Adipose tissue (tissue), 3 donors: Measurements from ENCODE around the gene DOCK11. TPM values are rescaled to one million over a fixed set of nuclear protein-coding genes. Genes with fewer than 3 reads are reported as not detected.
"Not testable (repeated sequence)": the region's sequence is repeated elsewhere in the genome, so short reads cannot be mapped to it uniquely, and the experiment has no call there.

ENCODE experiments used
- H3K27ac ChIP-seq: one replicate; pipeline ENCODE4 v1.5.1; 2013; ENCODE audit warnings: low read depth, low read length
- WGBS, 3 donors: extraction: QIAGEN DNeasy Blood & Tissue Kit; methylation state at CpG; one replicate each; pipeline ENCODE4 v1.1.7; 2013; 5-methylcytosine and 5-hydroxymethylcytosine counted together
- polyA plus RNA-seq, 3 donors: library from polyadenylated mRNA; stranded (reverse); fragments of 200-250 nt; gene quantifications; one replicate each; pipeline ENCODE4 v1.2.3, GENCODE V29; 2013
- donor health status: healthy with polysubstance abuse.
- donor health status: Bipolar disorder and iron deficiency.
- donor health status: healthy.

The DOCK11 gene
- polyA plus RNA-seq, 3 donors, result 5.8 to 35.8 (median 35.2) TPM

DNA sequence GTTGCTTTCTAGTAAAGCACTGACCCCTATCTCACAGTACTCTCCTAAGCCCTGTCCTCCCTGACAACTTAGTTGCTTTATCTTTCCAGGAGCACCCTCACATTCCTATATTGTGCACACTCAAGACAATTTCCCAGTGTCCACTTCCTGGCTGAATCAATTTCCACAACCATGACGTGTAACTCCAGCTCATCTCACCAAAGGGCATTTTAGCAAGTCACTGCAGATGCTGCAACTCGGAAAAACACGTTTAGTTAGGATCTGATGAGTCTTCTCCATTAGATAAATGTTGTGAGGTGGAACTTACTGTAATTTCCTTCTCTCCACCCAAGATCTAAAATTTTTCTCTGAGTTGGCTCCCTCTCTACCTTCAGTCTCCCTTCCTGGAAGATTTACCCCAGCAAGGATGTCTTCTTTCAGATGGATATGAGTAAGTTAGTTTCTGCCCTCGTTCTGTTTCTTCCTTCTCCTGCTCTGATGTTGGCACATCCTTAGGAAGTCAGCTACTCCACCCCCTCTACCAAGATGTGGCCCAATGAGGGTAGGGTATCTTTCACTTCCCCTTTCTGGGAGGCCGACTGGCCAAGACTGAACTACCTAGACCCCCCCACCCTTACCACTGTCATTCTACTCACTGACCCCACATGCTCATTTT, 203.0 kb downstream of the DOCK11 start:
- WGBS, 3 donors, result 42 to 83% (median 55%) methylated on average over 4 to 5 of the region's 5 CpGs
- H3K27ac ChIP-seq, result no peak overlapping the region

DNA sequence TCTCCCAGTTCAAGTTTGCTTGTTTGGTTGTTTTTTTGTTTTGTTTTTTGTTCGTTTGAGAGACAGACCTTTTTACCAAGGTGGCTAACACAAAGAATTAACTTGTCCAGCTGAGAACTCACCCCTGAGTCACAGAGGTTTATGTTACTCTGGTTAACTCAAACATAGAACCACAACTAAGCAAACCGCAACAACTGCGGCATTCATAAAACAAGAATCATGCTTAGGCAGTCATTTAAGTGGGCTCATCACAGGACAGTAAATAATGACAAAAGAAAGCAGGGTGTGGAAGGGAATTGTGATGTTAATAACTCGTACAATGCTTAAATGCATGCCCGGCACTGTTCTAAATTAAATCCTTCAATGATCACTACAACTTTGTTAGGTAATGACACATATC, 207.1 kb downstream of the DOCK11 start:
- 86 to 91% (median 90%) methylated on average over 5 of the region's 5 CpGs for WGBS, 3 donors

DNA sequence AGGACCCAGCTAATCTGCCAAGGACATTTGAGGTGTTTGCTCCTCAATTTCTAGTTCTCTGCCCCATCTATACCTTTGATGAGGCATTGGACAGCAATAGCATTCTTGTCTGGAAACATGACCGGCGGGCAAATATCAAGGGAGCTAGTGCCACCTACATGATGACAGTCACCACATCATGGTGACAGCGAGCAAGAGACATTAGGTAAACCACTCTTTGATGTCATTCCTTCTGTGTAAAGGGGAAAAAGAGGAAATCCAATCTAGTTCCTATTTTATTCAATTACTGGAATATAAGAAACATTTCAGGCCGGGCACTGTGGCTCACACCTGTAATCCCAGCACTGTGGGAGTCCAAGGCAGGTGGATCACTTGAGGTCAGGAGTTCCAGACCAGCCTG, 211.1 kb downstream of the DOCK11 start:
- H3K27ac ChIP-seq, result no peak overlapping the region
- WGBS, 3 donors, result 71 to 93% (median 75%) methylated on average over 4 of the region's 4 CpGs

More for the DNA sequence above, 207.1 kb downstream of the DOCK11 start:
- H3K27ac ChIP-seq, result no peak overlapping the region

DNA sequence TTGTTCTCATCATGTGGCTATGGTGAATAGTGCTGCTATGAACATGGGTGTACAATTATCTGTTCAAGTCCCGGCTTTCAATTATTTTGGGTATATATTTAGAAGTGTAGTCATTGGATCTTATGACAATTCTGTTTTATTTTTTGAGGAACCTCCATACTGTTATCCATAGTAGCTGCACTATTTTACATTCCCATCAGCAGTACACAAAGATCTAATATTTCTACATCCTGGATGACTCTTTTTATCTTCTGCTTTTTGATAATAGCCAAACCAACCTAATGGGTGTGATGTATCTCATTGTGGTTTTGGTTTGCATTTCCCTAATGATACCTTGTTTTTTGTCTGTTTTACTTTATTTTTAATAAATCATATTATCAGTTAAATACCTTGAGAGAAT, 218.9 kb downstream of the DOCK11 start:
- no peak overlapping the region for H3K27ac ChIP-seq
- 90 to 100% (median 95%) methylated on average over 1 of the region's 1 CpG for WGBS, 3 donors

DNA sequence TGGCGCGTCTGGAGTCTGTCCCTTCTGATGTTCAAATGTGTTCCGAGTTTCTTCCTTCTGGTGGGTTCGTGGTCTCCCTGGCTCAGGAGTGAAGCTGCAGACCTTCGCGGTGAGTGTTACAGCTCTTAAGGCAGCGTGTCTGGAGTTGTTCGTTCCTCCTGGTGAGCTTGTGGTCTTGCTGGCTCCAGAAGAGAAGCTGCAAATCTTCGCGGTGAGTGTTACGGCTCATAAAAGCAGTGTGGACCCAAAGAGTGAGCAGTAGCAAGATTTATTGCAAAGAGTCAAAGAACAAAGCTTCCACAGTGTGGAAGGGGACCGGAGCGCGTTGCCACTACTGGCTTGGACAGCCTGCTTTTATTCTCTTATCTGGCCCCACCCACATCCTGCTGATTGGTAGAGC, 220.3 kb downstream of the DOCK11 start:
- WGBS, 3 donors, result 77 to 97% (median 84%) methylated on average over 11 to 14 of the region's 14 CpGs
- not testable (repeated sequence) for H3K27ac ChIP-seq

DNA sequence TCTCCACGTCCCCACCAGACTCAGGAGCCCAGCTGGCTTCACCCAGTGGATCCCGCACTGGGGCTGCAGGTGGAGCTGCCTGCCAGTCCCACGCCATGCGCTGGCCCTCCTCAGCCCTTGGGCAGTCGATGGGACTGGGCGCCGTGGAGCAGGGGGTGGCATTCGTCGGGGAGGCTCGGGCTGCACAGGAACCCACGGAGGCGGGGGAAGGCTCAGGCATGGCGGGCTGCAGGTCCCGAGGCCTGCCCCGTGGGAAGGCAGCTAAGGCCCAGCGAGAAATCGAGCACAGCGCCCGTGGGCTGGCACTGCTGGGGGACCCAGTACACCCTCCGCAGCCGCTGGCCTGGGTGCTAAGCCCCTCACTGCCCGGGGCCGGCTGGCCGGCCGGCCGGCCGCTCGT, 221.2 kb downstream of the DOCK11 start:
- 91 to 97% (median 95%) methylated on average over 13 to 28 of the region's 28 CpGs for WGBS, 3 donors
- not testable (repeated sequence) for H3K27ac ChIP-seq

DNA sequence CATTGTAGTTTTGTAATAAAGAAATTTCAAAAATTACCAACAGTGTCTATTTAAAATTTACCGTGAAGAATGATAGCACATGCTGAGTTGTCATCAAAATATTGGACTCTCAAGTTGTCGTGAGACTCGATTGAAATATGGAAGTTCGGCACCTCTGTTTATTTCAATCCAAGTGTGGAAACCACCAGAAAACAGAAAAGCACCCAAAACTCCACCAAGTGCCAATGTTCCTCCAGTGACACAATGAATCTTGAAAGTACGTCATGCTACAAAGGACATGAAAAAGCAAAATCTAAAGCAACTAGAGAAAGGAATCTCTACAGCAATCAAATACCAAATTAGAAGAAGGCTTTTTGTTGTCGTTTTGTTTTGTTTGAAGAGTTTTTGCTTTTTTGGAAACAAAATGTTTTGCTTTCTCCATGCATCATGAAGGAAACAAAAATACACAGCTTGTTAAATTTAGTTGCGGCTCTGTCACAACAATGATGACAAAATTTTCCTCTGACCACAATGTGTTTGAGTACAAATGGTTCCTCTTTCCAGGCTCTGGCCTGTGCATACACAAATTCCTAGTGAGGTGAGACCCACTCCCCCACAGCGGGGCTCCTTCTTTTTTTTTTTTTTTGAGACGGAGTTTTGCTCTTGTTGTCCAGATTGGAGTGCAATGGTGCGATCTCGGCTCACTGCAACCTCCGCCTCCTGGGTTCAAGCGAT, 222.2 kb downstream of the DOCK11 start:
- H3K27ac ChIP-seq, result no peak overlapping the region
- WGBS, 3 donors, result 62 to 93% (median 76%) methylated on average over 13 of the region's 13 CpGs

DNA sequence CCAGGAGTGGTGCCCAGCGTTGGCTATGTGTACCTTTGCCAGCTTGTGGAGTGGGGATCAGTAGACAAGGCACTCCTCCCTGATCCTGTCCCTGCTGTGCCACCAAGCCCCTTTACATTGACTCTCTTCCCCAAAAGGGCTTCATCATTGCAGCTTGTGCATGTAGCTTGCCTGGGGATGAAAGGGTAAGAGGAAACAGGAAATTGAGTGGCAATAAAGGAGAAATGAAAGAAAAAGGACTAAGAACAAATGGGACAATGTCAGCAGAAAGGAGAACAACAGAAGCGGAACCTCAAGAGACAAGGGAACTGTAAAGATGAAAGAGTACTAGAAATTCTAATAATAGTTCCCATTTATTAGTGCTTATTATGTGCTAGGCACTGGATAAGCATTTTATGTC, 223.1 kb downstream of the DOCK11 start:
- no peak overlapping the region for H3K27ac ChIP-seq
- WGBS, 3 donors, result 50 to 85% (median 63%) methylated on average over 2 of the region's 2 CpGs

DNA sequence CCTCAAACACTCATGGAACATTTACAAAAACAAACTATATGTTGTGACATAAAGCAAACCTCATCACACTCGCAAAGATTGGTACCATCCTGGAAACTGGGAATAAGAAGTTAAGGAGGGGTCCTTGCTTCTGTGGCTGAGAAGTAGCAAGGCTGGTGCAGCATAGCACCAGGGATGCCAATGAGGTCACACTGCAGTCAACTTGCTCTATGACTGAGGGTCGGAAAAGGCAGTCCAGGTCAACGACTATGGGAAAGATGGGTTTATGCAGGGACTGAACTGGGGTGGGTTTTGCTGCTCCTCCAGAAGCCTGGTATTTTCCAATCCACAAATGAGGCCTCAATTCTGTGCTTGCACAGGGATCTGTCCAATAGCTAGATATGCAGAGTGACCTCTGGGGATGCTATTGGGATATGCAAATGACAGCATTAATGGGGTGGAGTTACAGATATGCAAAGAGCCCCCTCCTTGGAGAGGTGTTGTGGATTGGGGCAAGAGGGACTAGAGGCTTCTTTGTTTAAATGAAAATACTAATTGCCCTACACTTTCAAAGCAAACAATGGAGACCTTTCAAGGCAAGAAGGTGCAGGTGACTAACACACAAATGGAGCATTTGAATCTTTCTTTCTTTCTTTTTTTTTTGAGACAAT, 224.6 kb downstream of the DOCK11 start:
- WGBS, 3 donors, result 66 to 93% (median 93%) methylated on average over 3 of the region's 3 CpGs
- H3K27ac ChIP-seq, result no peak overlapping the region

DNA sequence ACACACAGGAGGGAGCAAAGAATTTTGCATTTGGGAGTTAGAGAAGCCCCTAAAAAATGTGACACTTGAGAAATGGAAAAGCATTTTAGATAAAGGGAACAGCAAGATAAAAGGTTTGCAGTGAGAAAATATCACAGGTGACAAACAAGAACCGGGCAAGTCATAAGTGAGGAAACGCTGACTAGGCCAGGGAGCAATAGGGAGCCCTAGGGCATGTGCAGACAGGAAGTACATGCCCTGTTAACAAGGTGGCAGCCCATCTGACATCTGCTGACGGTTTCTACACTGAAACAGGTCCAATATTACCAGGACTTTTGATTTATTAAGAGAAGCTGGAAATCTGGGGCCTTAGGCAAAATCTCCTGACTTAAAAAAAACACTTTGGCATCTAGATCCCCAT, 227.8 kb downstream of the DOCK11 start:
- WGBS, 3 donors, result 51 to 77% (median 53%) methylated on average over 3 of the region's 3 CpGs

DNA sequence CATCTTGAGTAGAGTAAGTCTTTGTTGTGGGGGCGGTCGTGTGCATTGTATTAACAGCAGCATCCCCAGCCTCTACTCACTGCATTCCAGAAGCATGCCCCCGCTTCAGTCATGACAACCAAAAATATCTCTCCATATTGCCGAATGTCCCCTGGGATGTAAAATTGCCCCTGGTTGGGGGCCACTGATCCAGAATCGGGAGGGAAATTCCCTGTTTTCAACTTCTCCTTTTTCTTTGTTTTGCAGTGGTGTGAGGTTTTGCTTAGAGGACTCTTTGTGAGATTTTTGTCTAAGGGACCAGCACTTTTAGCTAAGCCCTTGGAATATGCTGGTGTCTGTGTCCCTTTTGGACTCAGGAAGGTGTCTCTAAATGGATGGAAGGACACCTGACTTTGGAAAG, 228.8 kb downstream of the DOCK11 start:
- 65 to 73% (median 70%) methylated on average over 5 of the region's 5 CpGs for WGBS, 3 donors
- no peak overlapping the region for H3K27ac ChIP-seq

More for the DNA sequence above, 227.8 kb downstream of the DOCK11 start:
- H3K27ac ChIP-seq, result no peak overlapping the region

DNA sequence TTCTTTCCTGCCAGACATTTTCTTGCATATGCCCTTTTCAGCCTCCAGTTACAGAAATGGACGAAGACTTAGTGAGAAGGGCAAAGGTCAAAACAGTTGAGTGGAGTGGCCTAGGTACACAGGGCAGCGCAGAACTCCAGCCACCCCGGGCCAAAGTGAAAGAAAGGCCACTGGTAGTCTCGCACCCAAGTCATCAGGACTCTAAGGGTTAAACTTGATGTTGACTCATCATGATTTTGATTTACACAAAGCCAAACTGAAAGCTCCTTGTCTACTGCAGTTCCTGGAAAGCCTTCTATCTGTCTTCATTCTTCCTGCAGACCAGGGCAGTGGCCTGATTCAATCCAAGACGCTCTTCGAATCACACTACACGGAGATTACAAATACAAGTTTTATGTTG, 229.2 kb downstream of the DOCK11 start:
- no peak overlapping the region for H3K27ac ChIP-seq
- 55 to 67% (median 59%) methylated on average over 7 of the region's 7 CpGs for WGBS, 3 donors

DNA sequence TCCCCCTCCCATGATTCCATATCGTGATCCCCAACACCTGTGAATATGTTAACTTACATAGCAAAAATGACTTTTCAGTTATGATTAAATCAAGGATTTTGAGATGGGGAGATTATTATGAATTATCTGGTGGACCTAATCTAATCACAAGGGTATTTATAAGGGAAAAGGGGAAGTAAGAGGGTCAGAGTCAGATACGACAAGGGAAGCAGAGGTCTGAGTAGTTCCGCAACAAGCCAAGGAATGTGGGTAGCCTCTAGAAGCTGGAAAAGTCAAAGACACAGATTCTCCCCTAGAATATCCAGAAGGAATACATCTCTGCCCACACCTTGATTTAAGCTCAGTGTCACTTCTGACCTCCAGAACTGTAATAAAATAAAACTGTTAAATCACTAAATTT, 230.8 kb downstream of the DOCK11 start:
- no peak overlapping the region for H3K27ac ChIP-seq
- WGBS, 3 donors, result 61 to 76% (median 69%) methylated on average over 3 of the region's 3 CpGs

DNA sequence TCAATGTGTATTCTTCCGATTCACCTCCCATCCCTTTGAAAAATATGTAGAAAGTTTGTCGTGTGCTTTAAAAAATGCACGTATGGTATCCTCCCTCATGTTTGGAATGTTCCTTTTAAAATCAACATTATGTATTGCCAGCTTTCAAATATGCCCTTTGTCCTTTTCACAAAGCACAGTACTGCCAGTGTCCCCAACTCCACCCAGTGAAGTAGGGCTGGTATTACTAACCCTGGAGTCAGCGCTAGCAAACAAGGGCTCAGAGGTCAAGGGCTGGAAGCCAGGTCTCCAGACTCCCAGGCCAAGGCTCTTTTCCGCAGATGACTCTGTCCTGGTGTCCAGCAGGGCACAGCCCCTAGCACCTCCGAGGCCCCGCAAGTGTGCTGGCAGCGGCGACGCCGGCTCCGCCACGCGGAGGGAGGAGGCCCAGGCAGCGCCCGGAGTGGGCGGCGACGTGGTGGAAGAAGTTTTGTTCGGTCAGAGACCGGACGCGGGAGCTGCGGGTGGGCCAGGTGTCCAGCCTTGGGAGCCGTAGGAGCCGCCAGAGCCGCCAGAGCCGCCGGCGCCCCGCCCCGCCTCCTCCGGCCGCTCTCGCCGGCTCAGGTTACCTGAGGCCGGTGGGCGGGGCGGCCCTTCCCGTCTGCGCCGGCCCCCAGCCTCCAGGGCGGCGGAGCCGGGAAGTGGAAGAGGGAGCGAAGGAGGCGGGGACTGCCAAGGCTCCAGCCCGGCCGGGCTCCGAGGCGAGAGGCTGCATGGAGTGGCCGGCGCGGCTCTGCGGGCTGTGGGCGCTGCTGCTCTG, 231.5 kb downstream of the DOCK11 start, which contains the start of gene IL13RA1:
Gene IL13RA1 (plus strand): TSS at position 720 of the 799 bp plus-strand sequence. CDS start 33 bp downstream, at position 753.
- 3 to 25% (median 4%) methylated on average over 12 to 53 of the region's 56 CpGs for WGBS, 3 donors
- H3K27ac ChIP-seq, result peak within 1 kb of the TSS; percentile 90

DNA sequence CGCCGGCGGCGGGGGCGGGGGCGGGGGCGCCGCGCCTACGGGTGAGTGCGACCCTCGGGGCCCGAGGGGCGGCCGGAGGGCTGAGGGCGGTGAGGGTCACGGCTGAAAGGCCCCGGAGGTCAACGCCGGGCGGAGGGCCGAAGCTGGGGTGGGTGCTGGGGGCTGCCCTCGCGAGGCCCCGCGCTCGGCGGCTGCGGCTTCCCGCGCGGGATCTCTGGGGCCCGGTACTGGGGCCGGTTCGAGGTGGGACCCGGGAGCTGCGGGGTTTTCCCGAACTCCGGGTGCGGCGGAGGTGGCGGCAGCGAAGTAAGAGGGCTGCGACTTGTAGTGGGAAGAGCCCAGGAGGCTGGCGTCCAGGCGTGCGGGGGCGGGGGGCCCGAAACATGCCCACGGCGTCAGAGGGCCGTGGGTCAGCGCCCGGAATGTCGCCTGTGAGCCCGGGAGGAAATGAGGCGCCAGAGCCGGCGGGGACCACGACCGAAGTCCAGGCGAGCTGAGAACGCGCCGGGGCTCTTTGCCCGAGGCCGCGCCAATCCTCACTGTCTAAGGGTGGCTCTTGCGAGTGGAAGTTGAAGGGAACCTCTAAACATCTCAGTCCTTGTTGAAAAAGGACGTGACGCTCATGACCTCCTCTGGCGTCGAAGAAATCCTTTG, 232.2 kb downstream of the DOCK11 start:
- WGBS, 3 donors, result 0 to 31% (median 3%) methylated on average over 29 to 72 of the region's 73 CpGs
- peak overlapping the region; percentile 90 for H3K27ac ChIP-seq

DNA sequence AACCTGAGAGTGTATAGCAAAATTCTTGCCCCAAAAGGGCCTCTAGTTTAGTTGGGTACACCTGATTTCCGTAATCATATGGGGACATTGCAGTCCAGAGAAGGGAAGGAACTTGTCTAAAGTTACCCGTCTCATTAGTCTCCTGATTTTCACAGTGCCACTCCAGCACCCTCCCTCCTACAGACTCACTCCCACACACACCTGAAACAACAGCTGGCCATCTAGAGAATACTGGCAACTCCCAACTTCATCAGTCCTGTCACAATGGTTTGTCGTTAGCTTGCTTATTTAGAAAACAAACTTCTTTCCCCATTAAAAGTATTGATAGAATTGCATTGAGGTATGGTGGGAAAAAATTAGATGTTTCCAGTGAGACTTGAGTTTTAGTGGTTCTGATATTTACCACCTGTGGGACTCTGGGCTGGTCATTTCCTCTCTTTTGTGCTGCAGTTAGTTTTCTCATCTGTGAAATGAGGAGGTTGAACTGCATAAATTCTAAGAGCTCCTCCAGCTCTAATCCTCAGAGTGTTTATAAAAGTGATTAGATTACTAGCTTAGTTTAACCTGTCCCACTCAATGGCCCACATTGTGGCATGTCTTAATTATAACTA, 233.5 kb downstream of the DOCK11 start:
- H3K27ac ChIP-seq, result no peak overlapping the region
- 49 to 65% (median 64%) methylated on average over 3 of the region's 3 CpGs for WGBS, 3 donors

DNA sequence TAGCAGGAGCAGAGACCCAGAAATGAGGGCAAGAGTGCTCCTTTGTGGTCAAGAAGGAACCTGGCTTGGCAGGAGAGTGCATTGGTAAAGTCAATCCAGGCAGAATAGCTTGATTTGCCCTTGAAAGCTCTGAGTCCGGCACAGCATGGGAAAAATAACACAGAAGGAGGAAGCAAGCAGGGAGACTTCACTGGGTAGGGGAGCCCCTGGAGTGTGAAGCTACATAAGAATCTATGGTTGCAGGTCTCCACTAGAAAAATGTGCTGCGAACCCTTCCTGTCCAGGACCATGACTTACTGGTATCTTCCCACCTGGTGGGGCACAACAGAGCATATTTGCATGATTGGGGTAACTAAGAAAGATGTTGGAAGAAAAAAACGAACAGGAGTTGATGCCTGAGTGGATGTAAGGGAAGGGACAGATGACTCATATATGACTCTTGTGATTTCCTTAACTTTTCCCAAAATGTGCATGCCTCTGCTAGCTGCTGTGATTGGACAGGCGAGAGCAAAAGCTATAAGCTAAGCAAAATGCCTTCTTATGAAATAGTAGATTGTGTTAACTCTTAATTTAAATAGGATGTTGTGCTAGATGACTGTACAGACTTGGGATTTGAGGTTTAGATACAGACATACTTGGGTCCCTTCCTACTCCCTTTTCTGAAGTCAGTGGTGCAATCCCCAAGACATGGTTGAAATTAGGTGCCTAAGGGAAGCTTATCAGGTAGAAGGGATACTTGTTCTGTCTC, 235.1 kb downstream of the DOCK11 start:
- WGBS, 3 donors, result 56 to 61% (median 59%) methylated on average over 4 of the region's 4 CpGs
- no peak overlapping the region for H3K27ac ChIP-seq
